Measurements from ENCODE around the gene ASCC3. TPM values are rescaled to one million over a fixed set of nuclear protein-coding genes. Genes with fewer than 3 reads are reported as not detected.

ASCC3 gene
- total RNA-seq, 8 experiments from 2014 or later = 33.7 to 75.9 (median 45.8) TPM

DNA sequence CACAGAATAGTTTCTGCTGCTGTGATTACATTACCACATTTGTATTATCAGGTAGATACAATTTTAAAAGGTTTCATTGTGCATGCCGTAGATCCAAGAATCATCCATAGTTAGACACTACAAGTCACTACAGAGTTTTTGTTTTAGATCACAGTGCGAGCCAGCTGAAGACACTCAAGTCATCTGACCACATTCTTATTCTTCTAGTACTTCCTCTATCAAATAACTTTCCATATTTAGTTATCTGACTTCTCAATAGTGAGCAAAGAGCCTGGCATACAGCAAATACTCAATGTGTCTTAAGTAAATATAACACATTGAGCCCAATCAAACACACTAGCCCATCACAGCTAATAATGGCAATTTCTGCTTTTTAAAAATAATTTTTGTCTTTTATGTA lies 195.4 kb downstream of the ASCC3 start:
- peak in 2 of 8 experiments; percentile 14 to 20 for ATAC-seq (replicated peaks in 6 of 8)
- H3K4me3 ChIP-seq = no peak overlapping the region
- in situ Hi-C loops (cut with MboI; ENCODE audit: low pct_unique_long_range_greater_than_20kb in 2 of 9, low sequenced_read_pairs in 9 of 9, unreplicated experiment in 9 of 9) = no loop called here
- H3K4me1 ChIP-seq (replicated peaks in 1 of 2) = no peaks in the 10 kb centered on the region
- no peak overlapping the region for H3K27ac ChIP-seq
- WGBS, 10 experiments = 79 to 100% (median 91%) methylated on average over 2 of the region's 2 CpGs; no CpG with 5 or more reads in 2 of the 10 experiments

DNA sequence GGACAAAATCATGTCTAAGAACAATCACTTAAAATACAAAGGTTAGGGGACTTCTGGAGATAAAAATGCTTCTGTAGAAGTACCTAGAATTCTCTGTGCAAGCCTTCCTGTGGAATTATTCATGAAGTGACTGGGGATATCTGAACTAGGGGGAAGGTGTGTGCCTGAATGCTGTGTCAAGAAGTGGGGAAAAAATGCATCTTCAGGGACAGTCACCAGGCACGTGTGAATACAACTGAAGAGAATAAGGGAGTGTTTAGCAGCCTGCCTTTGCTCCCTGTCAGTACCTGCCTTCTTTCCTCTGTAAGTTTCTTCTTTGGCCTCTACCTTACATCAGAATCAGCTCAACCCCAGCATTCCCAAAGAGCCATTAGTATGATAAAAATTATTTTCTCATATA lies 201.0 kb downstream of the ASCC3 start:
- ATAC-seq (replicated peaks in 6 of 8) = peak in 3 of 8 experiments; percentile 35 to 69 (median 61)
- no peak overlapping the region for H3K4me3 ChIP-seq
- no peak overlapping the region for H3K27ac ChIP-seq
- no peaks in the 10 kb centered on the region for H3K4me1 ChIP-seq (replicated peaks in 1 of 2)
- 17 to 83% (median 64%) methylated on average over 1 of the region's 1 CpG; no CpG with 5 or more reads in 7 of the 10 experiments for WGBS, 10 experiments
- in situ Hi-C loops (cut with MboI; ENCODE audit: low pct_unique_long_range_greater_than_20kb in 2 of 9, low sequenced_read_pairs in 9 of 9, unreplicated experiment in 9 of 9) = no loop called here

- ATAC-seq (replicated peaks in 6 of 8) = no peak
- WGBS, 10 experiments = 56 to 100% (median 100%) methylated on average over 1 of the region's 1 CpG; no CpG with 5 or more reads in 1 of the 10 experiments
- Histone ChIP-seq H3K4me3 (no peak overlapping the region), H3K27ac (no peak overlapping the region), H3K4me1 (replicated peaks in 1 of 2) (no peaks in the 10 kb centered on the region)
- in situ Hi-C loops (cut with MboI; ENCODE audit: low pct_unique_long_range_greater_than_20kb in 2 of 9, low sequenced_read_pairs in 9 of 9, unreplicated experiment in 9 of 9) = no loop called here
Measured at GRCh38 chr6:100678027-100678426, 203.1 kb downstream of the ASCC3 start.

GRCh38 chr6:100677240-100677639 lies 203.9 kb downstream of the ASCC3 start:
- no peak for ATAC-seq (replicated peaks in 6 of 8)
- no peak overlapping the region for H3K27ac ChIP-seq
- H3K4me1 ChIP-seq (replicated peaks in 1 of 2) = no peaks in the 10 kb centered on the region
- WGBS, 10 experiments = 88 to 100% (median 100%) methylated on average over 1 of the region's 1 CpG; no CpG with 5 or more reads in 1 of the 10 experiments
- H3K4me3 ChIP-seq = no peak overlapping the region
- in situ Hi-C loops (cut with MboI; ENCODE audit: low pct_unique_long_range_greater_than_20kb in 2 of 9, low sequenced_read_pairs in 9 of 9, unreplicated experiment in 9 of 9) = no loop called here

DNA sequence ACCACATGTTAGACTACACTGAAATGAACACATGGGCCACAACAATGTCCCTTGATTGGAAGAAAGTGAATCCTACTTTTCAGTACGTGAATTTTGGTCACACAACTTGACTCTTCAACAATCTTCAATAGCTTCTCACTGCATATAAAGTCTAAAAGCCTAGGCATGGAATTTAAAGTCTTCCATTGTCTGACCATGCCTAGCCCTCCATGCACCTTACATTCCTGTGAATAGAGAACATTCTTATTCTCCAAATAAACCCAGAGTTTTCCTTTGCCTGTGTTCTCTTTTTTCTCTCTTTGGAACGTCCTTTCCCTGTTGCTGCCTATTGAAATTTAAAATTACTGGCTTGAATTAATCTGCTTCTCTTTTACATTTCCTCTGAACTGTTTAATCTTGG lies 207.5 kb downstream of the ASCC3 start:
- ATAC-seq (replicated peaks in 6 of 8) = no peak
- in situ Hi-C loops (cut with MboI; ENCODE audit: low pct_unique_long_range_greater_than_20kb in 2 of 9, low sequenced_read_pairs in 9 of 9, unreplicated experiment in 9 of 9) = loop anchor here in 6 of 9 experiments (25.0 kb wide), 2 partner anchors 561 to 811 kb away; no protein-coding TSS in a partner anchor
- Histone ChIP-seq H3K4me3 (no peak overlapping the region), H3K4me1 (replicated peaks in 1 of 2) (no peaks in the 10 kb centered on the region), H3K27ac (no peak overlapping the region)
- WGBS, 10 experiments = 0 to 100% (median 70%) methylated on average over 1 to 2 of the region's 2 CpGs

- no peak overlapping the region for H3K4me3 ChIP-seq
- H3K27ac ChIP-seq = no peak overlapping the region
- in situ Hi-C loops (cut with MboI; ENCODE audit: low pct_unique_long_range_greater_than_20kb in 2 of 9, low sequenced_read_pairs in 9 of 9, unreplicated experiment in 9 of 9) = loop anchor here in 6 of 9 experiments (25.0 kb wide), 2 partner anchors 559 to 809 kb away; no protein-coding TSS in a partner anchor
- ATAC-seq (replicated peaks in 6 of 8) = peak in 2 of 8 experiments; percentile 38 to 61
- H3K4me1 ChIP-seq (replicated peaks in 1 of 2) = no peaks in the 10 kb centered on the region
Measured at GRCh38 chr6:100671740-100672139, 209.4 kb downstream of the ASCC3 start.

DNA sequence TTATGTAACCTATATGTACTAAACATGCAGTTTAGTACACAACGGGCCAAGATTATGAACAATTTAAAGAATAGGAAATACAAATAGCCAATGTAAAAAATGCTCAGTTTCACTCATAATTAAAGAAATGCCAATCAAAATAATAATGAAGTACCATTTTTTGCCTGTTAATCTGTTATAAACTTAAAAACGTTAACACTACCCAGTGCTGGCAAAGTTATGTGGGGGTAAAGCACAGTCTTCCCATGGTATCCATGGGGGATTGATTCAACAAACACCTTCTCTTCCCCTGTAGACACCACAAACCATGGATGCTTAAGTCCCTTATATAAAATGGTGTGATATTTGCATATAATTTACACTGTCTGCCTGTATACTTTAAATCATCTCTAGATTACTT lies 211.1 kb downstream of the ASCC3 start:
- Histone ChIP-seq H3K4me3 (no peak overlapping the region), H3K4me1 (replicated peaks in 1 of 2) (no peaks in the 10 kb centered on the region), H3K27ac (no peak overlapping the region)
- in situ Hi-C loops (cut with MboI; ENCODE audit: low pct_unique_long_range_greater_than_20kb in 2 of 9, low sequenced_read_pairs in 9 of 9, unreplicated experiment in 9 of 9) = loop anchor here in 6 of 9 experiments (25.0 kb wide), 2 partner anchors 558 to 808 kb away; no protein-coding TSS in a partner anchor
- 64 to 100% (median 94%) methylated on average over 1 to 2 of the region's 2 CpGs for WGBS, 10 experiments
- no peak for ATAC-seq (replicated peaks in 6 of 8)

DNA sequence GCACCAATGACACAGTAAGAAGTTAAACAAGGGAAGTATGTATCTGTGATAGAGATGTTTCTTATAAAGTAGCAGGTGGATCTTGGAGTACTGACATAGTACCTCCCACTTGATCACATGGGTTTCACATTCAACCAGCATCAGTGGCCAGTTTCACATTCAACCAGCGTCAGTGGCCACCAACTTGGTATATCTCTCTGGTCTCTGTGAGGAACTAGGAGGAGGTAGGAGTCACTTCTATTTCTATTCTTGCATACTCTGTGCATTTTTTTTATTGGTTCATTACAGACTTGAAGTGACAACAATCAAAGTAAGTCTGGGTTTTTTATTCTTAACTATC lies 216.1 kb downstream of the ASCC3 start:
- Histone ChIP-seq H3K4me1 (replicated peaks in 1 of 2) (no peaks in the 10 kb centered on the region), H3K4me3 (no peak overlapping the region), H3K27ac (no peak overlapping the region)
- 0 to 100% (median 40%) methylated on average over 1 of the region's 1 CpG; no CpG with 5 or more reads in 5 of the 10 experiments for WGBS, 10 experiments
- ATAC-seq (replicated peaks in 6 of 8) = peak in 2 of 8 experiments; percentile 15 to 39
- in situ Hi-C loops (cut with MboI; ENCODE audit: low pct_unique_long_range_greater_than_20kb in 2 of 9, low sequenced_read_pairs in 9 of 9, unreplicated experiment in 9 of 9) = loop anchor here in 7 of 9 experiments (10.0 to 25.0 kb wide), 3 partner anchors 550 to 803 kb away; no protein-coding TSS in a partner anchor

DNA sequence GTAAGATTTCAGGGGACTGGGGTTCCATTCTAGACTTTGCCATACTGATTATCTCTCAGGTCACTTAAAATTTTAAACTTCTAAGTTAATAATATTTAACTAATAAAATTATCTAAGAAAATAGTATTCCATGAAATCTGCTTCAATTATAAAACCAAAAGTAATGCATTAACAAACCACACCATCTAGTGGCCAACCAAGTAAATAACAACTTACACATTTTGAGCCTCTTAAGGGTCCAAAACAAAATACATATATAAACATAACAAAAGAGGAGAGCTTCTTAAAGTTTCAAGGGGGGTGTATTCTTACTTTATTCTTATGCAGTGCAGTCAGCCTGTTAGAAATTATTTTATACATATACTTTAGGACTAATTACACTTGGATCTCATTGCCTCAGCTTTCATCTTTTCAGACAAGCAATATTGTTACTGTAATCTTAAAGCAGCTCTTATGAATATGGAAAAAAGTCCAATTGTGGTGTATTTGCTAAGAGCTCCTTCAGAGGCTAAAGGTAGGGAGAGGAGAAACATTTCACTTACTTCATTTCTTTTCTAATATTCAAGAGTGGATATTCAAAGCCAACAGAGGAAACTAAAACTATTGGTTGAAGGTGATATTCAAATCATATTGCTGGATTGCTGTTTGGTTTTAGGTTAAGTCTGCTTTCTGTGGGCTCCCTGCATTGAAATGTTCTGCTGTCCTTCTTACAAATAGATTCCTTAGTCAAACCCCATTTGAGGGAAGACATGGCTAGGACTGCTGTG lies 216.7 kb downstream of the ASCC3 start:
- no peak overlapping the region for H3K27ac ChIP-seq
- in situ Hi-C loops (cut with MboI; ENCODE audit: low pct_unique_long_range_greater_than_20kb in 2 of 9, low sequenced_read_pairs in 9 of 9, unreplicated experiment in 9 of 9) = loop anchor here in 7 of 9 experiments (10.0 to 25.0 kb wide), 3 partner anchors 550 to 802 kb away; no protein-coding TSS in a partner anchor
- no peak overlapping the region for H3K4me3 ChIP-seq
- ATAC-seq (replicated peaks in 6 of 8) = peak in 1 of 8 experiments; percentile 22
- H3K4me1 ChIP-seq (replicated peaks in 1 of 2) = no peaks in the 10 kb centered on the region

GRCh38 chr6:100663219-100663863 lies 217.8 kb downstream of the ASCC3 start:
- H3K27ac ChIP-seq = no peak overlapping the region
- H3K4me1 ChIP-seq (replicated peaks in 1 of 2) = no peaks in the 10 kb centered on the region
- in situ Hi-C loops (cut with MboI; ENCODE audit: low pct_unique_long_range_greater_than_20kb in 2 of 9, low sequenced_read_pairs in 9 of 9, unreplicated experiment in 9 of 9) = loop anchor here in 7 of 9 experiments (10.0 to 25.0 kb wide), 3 partner anchors 549 to 801 kb away; no protein-coding TSS in a partner anchor
- WGBS, 10 experiments = 72 to 95% (median 90%) methylated on average over 2 to 5 of the region's 5 CpGs
- no peak overlapping the region for H3K4me3 ChIP-seq
- peak in 2 of 8 experiments; percentile 60 to 61 for ATAC-seq (replicated peaks in 6 of 8)

- no peak overlapping the region for H3K4me3 ChIP-seq
- WGBS, 10 experiments = 15 to 100% (median 92%) methylated on average over 2 to 6 of the region's 6 CpGs
- ATAC-seq (replicated peaks in 6 of 8) = peak in 2 of 8 experiments; percentile 51 to 73
- in situ Hi-C loops (cut with MboI; ENCODE audit: low pct_unique_long_range_greater_than_20kb in 2 of 9, low sequenced_read_pairs in 9 of 9, unreplicated experiment in 9 of 9) = loop anchor here in 7 of 9 experiments (10.0 to 25.0 kb wide), 3 partner anchors 547 to 800 kb away; no protein-coding TSS in a partner anchor
- H3K4me1 ChIP-seq (replicated peaks in 1 of 2) = no peaks in the 10 kb centered on the region
- H3K27ac ChIP-seq = no peak overlapping the region
Measured at GRCh38 chr6:100662264-100662663, 218.9 kb downstream of the ASCC3 start.

DNA sequence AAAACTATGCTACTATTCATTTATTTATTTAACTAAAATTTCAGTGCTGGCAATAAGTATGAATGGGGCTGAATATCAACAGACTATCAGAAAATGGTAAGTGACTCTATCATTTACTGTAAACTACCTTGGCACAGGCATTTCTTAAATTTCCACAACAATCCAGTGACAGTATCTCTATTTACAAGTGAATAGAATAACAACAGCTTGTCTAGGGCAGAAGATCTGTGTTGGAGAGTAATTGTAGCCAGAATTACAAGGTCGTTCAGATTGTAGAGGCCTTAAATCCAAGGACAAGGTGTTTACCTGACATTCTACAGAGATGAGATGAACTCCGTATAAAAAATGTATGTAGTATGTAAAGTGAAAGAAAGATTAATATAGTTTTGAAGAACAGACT lies 222.6 kb downstream of the ASCC3 start:
- no peaks in the 10 kb centered on the region for H3K4me1 ChIP-seq (replicated peaks in 1 of 2)
- in situ Hi-C loops (cut with MboI; ENCODE audit: low pct_unique_long_range_greater_than_20kb in 2 of 9, low sequenced_read_pairs in 9 of 9, unreplicated experiment in 9 of 9) = loop anchor here in 6 of 9 experiments (25.0 kb wide), 2 partner anchors 546 to 796 kb away; no protein-coding TSS in a partner anchor
- no peak for ATAC-seq (replicated peaks in 6 of 8)
- 0 to 94% (median 28%) methylated on average over 1 to 2 of the region's 2 CpGs; no CpG with 5 or more reads in 2 of the 10 experiments for WGBS, 10 experiments
- no peak overlapping the region for H3K27ac ChIP-seq
- no peak overlapping the region for H3K4me3 ChIP-seq

DNA sequence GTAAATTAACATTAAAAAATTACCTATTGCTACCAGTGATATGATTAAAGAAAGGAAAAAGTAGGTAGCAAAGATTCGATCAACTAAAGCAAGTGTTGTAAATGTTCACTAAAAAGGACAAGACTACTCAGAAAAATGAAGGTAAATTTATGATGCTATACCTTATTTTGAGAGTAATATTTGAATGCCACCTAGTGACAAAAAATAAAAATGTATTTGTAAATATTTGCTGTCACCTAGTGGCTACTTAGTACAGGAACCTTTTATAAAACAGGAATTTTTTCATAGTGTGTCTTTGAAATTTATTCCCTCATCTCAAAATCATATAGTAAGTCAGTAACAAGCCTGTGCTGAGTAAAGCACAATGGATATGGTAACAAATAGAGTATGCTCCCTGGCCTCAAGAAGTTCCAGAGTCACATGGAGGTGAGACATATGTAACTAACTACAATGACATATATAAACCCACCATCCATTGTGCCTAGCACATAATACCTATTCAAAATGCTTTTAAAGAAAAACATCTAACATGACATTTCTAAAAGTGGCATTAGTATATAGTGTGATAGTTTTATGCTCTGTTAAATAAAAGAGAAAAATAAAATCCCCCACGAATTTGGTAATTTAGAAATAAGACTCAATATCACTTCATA lies 223.3 kb downstream of the ASCC3 start:
- no peak overlapping the region for H3K4me3 ChIP-seq
- 40 to 100% (median 79%) methylated on average over 1 to 2 of the region's 2 CpGs for WGBS, 10 experiments
- in situ Hi-C loops (cut with MboI; ENCODE audit: low pct_unique_long_range_greater_than_20kb in 2 of 9, low sequenced_read_pairs in 9 of 9, unreplicated experiment in 9 of 9) = loop anchor here in 6 of 9 experiments (25.0 kb wide), 2 partner anchors 546 to 796 kb away; no protein-coding TSS in a partner anchor
- no peak overlapping the region for H3K27ac ChIP-seq
- no peak for ATAC-seq (replicated peaks in 6 of 8)
- H3K4me1 ChIP-seq (replicated peaks in 1 of 2) = no peaks in the 10 kb centered on the region

Measured in motor neuron (in vitro differentiated cells).